HepG2 (cell line): ENCODE data around the gene SDK2. TPM values are rescaled to one million over a fixed set of nuclear protein-coding genes. Genes with fewer than 3 reads are reported as not detected.

Experiments used
- ATF5 ChIP-seq: sonication (generic); formaldehyde crosslinking; IDR thresholded peaks from 2 replicates; pipeline ENCODE4 v1.4.0; 2020; ENCODE audit warnings: mild to moderate bottlenecking, low read depth, missing genetic modification reagents
- HCFC1 ChIP-seq: fragments of 150-350 bp; IDR thresholded peaks from 2 replicates; pipeline ENCODE4 v1.6.1; 2014; ENCODE audit warnings: low read depth, low read length
- IKZF4 ChIP-seq: sonication (generic); formaldehyde crosslinking; IDR thresholded peaks from 2 replicates; pipeline ENCODE4 v1.5.1; 2020; ENCODE audit warnings: borderline replicate concordance, mild to moderate bottlenecking, low read depth, missing genetic modification reagents; ENCODE audit errors: not compliant biosample characterization
- IRF2 ChIP-seq: IDR thresholded peaks from 2 replicates; pipeline ENCODE4 v1.6.1; 2018; ENCODE audit warnings: missing genetic modification reagents, missing compliant biosample characterization
- KMT2A ChIP-seq: sonication (generic); formaldehyde crosslinking; IDR thresholded peaks from 2 replicates; pipeline ENCODE4 v1.4.0; 2020; ENCODE audit warnings: missing genetic modification reagents
- MZF1 ChIP-seq: sonication (generic); formaldehyde crosslinking; IDR thresholded peaks from 2 replicates; pipeline ENCODE4 v1.8.1; 2023; ENCODE audit warnings: mild to moderate bottlenecking, missing genetic modification reagents, borderline replicate concordance
- TMF1 ChIP-seq: sonication (generic); formaldehyde crosslinking; IDR thresholded peaks from 2 replicates; pipeline ENCODE4 v1.8.1; 2022; ENCODE audit warnings: low read depth, missing genetic modification reagents
- ZBTB40 ChIP-seq, 2 experiments: fragments of 450-650 bp in 1 of 2; sonication (generic) in 1 of 2; formaldehyde crosslinking in 1 of 2; IDR thresholded peaks; 2 replicates each; pipeline versions ENCODE4 v1.6.1 to v1.8.0; 2016 to 2022; ENCODE audit warnings: antibody characterized with exemption in 1 of 2, mild to moderate bottlenecking in 1 of 2, missing genetic modification reagents in 1 of 2
- ZNF138 ChIP-seq: sonication (generic); formaldehyde crosslinking; IDR thresholded peaks from 2 replicates; pipeline ENCODE4 v1.5.0; 2020; ENCODE audit warnings: mild to moderate bottlenecking, low read depth, missing genetic modification reagents
- ZNF780A ChIP-seq: sonication (generic); formaldehyde crosslinking; IDR thresholded peaks from 2 replicates; pipeline ENCODE4 v1.8.0; 2022; ENCODE audit warnings: mild to moderate bottlenecking, missing genetic modification reagents, moderate library complexity
- ZSCAN22 ChIP-seq: sonication (generic); formaldehyde crosslinking; IDR thresholded peaks from 2 replicates; pipeline ENCODE4 v1.4.0; 2020; ENCODE audit warnings: mild to moderate bottlenecking, missing genetic modification reagents
- polyA plus RNA-seq, 8 experiments: library from polyadenylated mRNA; depleted of rRNA in 3 of 8; stranded (reverse) in 7 of 8; unstranded in 1 of 8; fragments of >200 nt; fragmentation: Illumina TruSeq in 4 of 8; extraction: Trizol in 4 of 8; gene quantifications; 2 replicates each; pipeline versions ENCODE4 v1.2.1 to v1.2.3, GENCODE V29; 2011 to 2016; ENCODE audit warnings: low read depth in 4 of 8, missing spikeins in 1 of 8, mixed read lengths in 1 of 8; ENCODE audit not compliant: insufficient read depth in 1 of 8
- total RNA-seq, 5 experiments: library from RNA; depleted of rRNA; stranded (reverse); fragments of >200 nt; fragmentation: Illumina TruSeq; extraction: Trizol; gene quantifications; 2 replicates each; pipeline ENCODE4 v1.2.3, GENCODE V29; 2016; ENCODE audit warnings: low read depth in 1 of 5
- TF ChIP-seq, protein P1 (sequence below): sonication (generic); formaldehyde crosslinking; IDR thresholded peaks from 2 replicates; pipeline ENCODE4 v1.5.0; 2020; ENCODE audit warnings: mild to moderate bottlenecking, missing genetic modification reagents

SDK2 gene
- total and polyA plus RNA-seq, 2 of the 13 experiments (the other 11 are each of a cell fraction or from before 2014, with no cell fraction given), result not detected

DNA sequence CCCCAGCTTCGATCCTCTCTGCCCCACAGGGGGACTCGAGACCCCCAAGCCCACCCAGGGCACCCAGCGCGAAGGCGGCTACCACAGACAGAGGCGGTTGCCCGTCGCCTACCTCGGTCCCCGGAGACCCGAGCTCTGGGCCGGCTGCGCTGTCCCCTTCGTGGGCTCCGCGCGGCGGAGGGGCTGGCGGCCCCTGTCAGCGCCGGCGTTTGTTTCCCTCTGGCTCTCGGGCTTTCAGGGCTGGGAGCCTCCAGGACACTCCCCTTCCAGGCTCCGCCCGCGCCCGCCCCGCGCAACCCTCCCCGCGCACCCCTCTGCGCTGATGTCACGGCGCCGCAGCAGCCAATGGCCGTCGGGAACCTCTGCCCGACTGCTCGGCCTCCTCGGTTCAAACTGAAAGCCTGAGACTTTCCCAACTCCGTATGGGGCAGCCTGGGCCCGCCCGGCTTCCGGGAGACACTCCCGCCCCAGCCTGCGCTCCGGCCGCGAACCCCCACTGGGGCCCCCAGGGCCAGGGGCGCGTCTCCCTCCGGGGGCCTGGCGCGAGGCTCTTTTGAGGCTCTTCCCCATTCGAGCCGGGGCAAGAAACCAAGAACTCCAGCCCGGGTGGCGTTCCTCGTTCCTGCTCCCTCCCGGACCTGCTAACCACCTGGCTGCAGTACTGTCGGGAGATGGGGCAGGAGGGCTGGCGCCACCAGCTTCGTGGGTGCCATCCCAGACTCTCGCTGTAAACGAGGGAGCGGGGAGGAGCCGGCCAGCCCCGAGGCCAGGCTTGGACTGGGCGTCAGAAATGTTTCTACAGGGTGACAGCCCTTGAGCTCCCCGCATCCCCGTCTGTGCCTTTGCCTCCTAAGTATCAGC lies 332.2 kb downstream of the SDK2 start, which contains the start of gene CDC42EP4 (continued):
- TF ChIP-seq KMT2A (CRISPR knock-in tag), result peak; percentile 53; the same call in 1 of the 2 replicates
- TF ChIP-seq IKZF4 (CRISPR knock-in tag), result peak; percentile 95
- TF ChIP-seq ATF5 (CRISPR knock-in tag), result 0 out of 2 replicates have a peak, but pooled peaks have one; percentile 8
- peak; percentile 52; the same call in 1 of the 2 replicates for TF ChIP-seq IRF2
- TF ChIP-seq HCFC1, result no peak
- no peak for TF ChIP-seq ZNF780A (CRISPR knock-in tag)
- peak; percentile 34; the same call in 1 of the 2 replicates for TF ChIP-seq ZNF138 (CRISPR knock-in tag)
- TF ChIP-seq TMF1 (CRISPR knock-in tag), result no peak
- no peak for TF ChIP-seq MZF1 (CRISPR knock-in tag)
- TF ChIP-seq, protein P1, sequence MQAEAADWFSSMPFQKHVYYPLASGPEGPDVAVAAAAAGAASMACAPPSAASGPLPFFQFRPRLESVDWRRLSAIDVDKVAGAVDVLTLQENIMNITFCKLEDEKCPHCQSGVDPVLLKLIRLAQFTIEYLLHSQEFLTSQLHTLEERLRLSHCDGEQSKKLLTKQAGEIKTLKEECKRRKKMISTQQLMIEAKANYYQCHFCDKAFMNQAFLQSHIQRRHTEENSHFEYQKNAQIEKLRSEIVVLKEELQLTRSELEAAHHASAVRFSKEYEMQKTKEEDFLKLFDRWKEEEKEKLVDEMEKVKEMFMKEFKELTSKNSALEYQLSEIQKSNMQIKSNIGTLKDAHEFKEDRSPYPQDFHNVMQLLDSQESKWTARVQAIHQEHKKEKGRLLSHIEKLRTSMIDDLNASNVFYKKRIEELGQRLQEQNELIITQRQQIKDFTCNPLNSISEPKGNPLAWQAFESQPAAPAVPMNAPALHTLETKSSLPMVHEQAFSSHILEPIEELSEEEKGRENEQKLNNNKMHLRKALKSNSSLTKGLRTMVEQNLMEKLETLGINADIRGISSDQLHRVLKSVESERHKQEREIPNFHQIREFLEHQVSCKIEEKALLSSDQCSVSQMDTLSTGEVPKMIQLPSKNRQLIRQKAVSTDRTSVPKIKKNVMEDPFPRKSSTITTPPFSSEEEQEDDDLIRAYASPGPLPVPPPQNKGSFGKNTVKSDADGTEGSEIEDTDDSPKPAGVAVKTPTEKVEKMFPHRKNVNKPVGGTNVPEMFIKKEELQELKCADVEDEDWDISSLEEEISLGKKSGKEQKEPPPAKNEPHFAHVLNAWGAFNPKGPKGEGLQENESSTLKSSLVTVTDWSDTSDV (CRISPR knock-in tag), result 0 out of 2 replicates have a peak, but pooled peaks have one; percentile 35
- 0 out of 2 replicates have a peak, but pooled peaks have one; percentile 7 for TF ChIP-seq ZSCAN22 (CRISPR knock-in tag)
- no peak for TF ChIP-seq ZBTB40 (IDR thresholded peaks at IDR 0.05)
- TF ChIP-seq ZBTB40 (CRISPR knock-in tag; IDR thresholded peaks at IDR 0.05), result no peak; the same call in none of the 2 replicates
